GM21576 (cell line): ENCODE results near the gene SCARF1.

Experiments
- ATAC-seq: cut with Tn5 transposase; IDR thresholded peaks from one replicate; pipeline ENCODE4 v1.9.1; 2021; ENCODE audit warnings: mild to moderate bottlenecking, moderate library complexity; ENCODE audit not compliant: unreplicated experiment

SCARF1 gene

GRCh38 chr17:1605681-1606351 lies 39.7 kb downstream of the SCARF1 start:
- no peak for ATAC-seq

DNA sequence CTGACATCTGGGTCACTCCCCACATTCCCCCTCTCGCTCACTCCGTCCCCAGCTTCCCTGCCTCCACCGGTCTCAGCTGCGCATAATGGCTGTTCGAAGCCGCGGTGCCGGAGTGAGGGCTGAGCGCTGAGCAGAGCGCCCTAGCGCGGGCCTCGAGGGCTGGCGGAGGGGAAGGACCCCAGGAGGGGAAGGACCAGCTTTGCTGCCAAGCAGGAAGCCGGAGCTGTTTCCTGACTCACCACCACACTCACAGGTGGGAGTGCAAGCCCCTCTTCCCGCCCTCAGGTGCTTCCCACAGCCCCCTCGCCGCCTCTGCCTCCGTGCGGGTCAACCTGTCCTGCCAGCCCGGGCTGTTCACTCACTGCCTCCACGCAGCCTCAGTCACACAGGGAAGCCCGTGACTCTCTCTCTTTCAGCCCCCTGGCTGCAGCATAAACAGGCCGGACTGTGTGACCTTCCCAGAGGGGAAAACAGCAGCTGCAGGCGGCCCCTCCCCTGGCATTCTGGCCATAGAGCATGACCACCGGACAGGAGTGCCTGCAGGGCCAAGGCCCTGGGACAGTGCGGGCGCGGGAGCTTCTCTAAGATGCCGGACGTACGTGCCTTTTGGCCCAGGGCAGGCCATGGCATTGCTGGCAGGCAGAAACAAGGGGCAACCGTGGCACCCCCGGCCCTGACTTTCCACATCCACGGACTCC lies 40.6 kb downstream of the SCARF1 start:
- ATAC-seq = no peak

GRCh38 chr17:1601571-1601970 lies 44.0 kb downstream of the SCARF1 start:
- no peak for ATAC-seq

DNA sequence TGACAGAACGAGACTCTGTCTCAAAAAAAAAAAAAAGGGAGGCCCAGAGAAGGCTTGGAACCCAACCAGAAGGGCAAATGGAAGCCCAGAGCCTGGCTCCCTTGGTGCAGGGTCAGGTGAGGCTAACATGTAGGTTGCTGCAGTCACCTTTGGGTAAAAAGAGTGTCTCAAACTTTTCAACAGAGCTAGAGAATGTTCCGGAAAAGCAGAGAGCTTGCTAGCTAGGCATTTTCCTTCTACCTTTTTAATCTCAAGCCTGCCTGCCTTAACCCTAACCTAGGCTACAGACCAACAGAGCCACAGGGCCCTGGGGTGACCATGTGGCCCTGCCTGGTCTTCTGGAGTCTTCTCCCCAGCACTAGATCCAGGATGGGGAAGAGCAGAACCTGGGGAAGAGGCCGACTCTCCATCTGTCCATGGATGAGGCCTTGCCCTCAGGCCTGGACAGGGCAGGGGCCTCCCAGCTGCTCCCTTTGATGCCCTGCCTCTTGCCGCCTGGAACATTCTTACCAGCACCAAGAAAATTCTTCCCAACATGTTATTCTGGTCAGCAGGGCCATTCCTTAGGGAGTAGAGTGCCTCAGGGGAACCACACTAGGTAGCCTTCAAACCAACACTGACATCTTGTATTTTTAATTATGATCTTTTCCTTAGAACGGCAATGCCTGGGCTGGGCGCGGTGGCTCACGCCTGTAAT lies 47.0 kb downstream of the SCARF1 start:
- no peak for ATAC-seq

GRCh38 chr17:1597861-1598342 lies 47.6 kb downstream of the SCARF1 start:
- ATAC-seq = no peak

DNA sequence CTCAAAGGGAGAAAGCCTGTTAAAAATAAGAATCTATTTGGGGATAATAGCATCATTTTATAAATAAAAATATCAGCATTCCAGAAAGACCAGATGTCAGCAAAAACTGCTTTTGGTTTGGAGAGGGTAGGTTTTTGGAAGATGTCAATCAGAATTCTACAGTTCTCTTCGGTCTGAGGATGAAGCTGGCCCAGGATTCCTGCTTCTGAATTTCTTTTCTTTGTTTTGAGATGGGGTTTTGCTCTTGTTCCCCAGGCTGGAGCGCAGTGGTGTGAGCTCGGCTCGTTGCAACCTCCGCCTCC lies 52.0 kb downstream of the SCARF1 start:
- ATAC-seq = no peak

DNA sequence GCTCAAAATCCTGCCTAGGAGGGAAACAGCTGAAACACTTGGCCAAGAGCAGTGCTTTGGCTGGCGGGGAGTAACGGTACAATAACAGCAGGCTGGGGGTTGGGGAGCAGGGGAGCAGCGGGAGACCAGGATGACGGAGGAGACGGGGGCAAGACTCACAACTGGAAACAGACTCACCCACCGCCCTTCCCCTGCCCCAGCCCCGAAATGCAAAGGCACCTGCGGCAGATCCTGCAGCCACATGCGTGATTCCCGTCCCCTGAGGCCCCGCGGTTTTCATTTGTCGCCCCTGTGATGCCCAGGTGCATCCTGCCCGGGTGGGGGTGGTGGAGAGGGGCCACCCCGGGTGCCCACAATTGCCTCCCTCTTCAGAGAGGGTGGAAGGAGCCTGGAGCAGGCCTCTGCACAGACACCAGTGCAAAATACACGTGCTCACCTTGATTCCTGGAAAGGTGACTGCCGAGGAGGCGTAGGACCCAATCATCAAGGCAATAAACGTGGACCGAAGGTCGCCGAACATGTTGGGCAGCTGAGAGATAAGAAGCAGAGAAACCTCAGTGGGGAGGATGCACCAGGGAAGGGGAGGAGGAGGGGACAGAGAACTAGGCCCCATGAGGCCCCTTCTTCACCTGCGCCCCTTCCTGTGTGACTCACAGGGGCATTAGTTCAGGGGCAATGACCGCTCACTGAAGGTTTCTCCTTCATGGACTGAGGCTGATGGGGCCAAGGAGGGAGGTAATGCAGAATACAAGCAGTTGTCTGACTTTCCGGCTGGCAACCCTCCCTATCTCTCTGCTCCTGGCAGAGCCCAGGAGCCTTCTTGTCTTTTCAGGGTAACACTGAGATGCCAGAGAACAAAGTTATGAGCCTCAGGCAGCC lies 52.5 kb downstream of the SCARF1 start:
- ATAC-seq = peak; percentile 61

- no peak for ATAC-seq
Measured at GRCh38 chr17:1591474-1592090, 54.0 kb downstream of the SCARF1 start.

GRCh38 chr17:1590747-1591473 lies 54.6 kb downstream of the SCARF1 start:
- no peak for ATAC-seq

GRCh38 chr17:1590029-1590746 lies 55.3 kb downstream of the SCARF1 start:
- no peak for ATAC-seq

DNA sequence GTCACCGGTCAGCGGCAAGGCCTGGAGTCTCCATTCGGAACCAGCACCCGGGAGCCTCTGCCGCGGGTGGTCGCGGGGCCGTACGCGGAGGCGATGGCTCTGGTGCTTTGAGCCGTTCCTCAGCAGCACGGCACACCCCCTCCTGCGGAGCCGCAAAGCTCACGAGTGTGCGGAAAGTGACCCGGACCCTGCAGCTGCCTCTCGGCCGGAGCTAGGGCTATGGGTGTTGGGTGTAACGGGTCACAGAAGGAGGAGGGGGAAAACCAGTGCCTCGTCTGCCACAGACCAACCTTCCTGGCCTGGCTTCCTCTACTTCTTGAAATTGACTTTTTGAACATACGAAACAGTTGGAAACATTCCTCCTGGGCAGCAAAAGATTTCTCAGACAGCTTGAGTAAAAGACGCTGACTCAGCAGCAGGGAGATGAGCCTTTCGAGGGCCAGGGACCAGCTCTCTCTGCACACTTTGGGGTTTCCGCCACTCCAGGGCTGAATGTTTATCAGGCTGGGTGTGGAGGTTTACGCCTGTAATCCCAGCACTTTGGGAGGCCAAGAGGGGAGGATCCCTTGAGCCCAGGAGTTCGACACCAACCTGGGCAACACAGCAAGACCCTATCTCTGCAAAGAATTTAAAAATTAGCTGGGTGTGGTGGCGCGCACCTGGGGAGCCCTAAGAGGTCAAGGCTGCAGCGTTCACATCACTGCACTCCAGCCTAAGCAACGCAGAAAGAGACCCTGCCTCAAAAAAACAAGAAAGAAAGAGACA lies 56.5 kb downstream of the SCARF1 start:
- ATAC-seq = no peak

- no peak for ATAC-seq
Measured at GRCh38 chr17:1584167-1584566, 61.4 kb downstream of the SCARF1 start.
